Gastroesophageal sphincter (tissue), 3 donors: ENCODE results near the gene NAA25.

Source experiments
- CTCF ChIP-seq, 4 experiments: fragments of 200-600 bp in 2 of 4; fragments of 450-650 bp in 2 of 4; sonication (generic) in 1 of 4; IDR thresholded peaks; one replicate each; pipeline ENCODE4 v1.5.1; 2017 to 2019; ENCODE audit warnings: antibody characterized with exemption in 4 of 4, mild to moderate bottlenecking in 2 of 4, moderate library complexity in 2 of 4
- EP300 ChIP-seq: sonication (generic); formaldehyde crosslinking; IDR thresholded peaks from one replicate; pipeline ENCODE4 v1.6.1; 2017; ENCODE audit warnings: antibody characterized with exemption, mild to moderate bottlenecking
- POLR2A ChIP-seq, 2 donors: fragments of 450-650 bp; IDR thresholded peaks; one replicate each; pipeline ENCODE4 v1.6.1; 2017; ENCODE audit warnings: antibody characterized with exemption in 2 of 2, mild to moderate bottlenecking in 2 of 2, moderate library complexity in 1 of 2

- no peak for TF ChIP-seq CTCF (IDR thresholded peaks at IDR 0.05)
- TF ChIP-seq POLR2A (IDR thresholded peaks at IDR 0.05) = no peak
- TF ChIP-seq EP300 = no peak
Observed at GRCh38 chr12:112116232-112117060, 7.9 kb upstream of the NAA25 start.
